Upper lobe of left lung (tissue), 4 donors: Measurements from ENCODE around the gene MTG2.

Experiments
- EP300 ChIP-seq, 4 donors: sonication (generic); formaldehyde crosslinking; IDR thresholded peaks; one replicate each; pipeline ENCODE4 v1.5.1; 2017; ENCODE audit warnings: antibody characterized with exemption in 4 of 4, control low read depth in 2 of 4
- POLR2A ChIP-seq, 4 donors: fragments of 450-650 bp; IDR thresholded peaks; one replicate each; pipeline ENCODE4 v1.5.1; 2016 to 2017; ENCODE audit warnings: antibody characterized with exemption in 4 of 4, mild to moderate bottlenecking in 2 of 4
- TF ChIP-seq, protein P1 (sequence below), 6 experiments: fragments of 450-650 bp in 4 of 6; fragments of 200-600 bp in 2 of 6; sonication (generic) in 2 of 6; IDR thresholded peaks; one replicate each; pipeline ENCODE4 v1.5.1; 2016 to 2019; ENCODE audit warnings: antibody characterized with exemption in 6 of 6

DNA sequence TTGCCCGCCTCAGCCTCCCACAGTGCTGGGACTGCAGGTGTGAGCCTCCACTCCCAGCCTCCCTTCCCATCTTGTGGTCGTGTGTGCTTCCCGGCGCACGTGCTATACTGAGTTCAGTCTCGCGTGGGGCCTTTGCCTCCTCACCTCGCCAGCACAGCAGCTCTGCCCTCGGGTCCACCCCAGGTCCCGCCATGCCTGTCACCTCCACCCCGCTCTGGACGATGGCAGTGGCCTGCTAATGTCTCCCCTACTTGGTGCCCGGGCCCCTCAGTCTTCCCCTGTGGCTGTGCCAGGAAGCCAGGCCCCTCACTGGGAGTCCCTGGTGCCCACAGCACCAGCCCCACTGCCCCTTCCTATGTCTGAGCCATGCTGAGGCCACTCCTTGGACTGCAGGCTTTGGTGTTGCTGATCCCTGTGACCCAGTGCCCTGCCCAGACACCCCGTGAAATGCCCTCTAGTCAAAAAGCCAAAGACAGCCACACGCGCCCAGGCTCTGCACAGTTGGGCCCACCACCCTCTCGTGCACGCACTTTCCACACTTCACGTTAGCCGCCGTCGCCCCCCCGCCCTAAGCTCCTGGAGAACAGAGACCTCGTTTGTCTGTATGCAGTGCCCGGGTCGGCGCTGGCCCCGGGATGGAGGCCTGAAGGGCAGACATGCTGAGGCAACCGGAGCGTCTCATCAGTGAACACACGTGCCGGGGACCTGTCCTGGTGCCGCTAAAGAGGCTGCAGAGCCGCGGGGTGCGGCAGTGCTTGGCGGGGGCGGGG, 23.0 kb downstream of the MTG2 start:
- TF ChIP-seq EP300 (IDR thresholded peaks at IDR 0.05) (no peak), POLR2A (IDR thresholded peaks at IDR 0.05) (no peak)
- TF ChIP-seq, protein P1, sequence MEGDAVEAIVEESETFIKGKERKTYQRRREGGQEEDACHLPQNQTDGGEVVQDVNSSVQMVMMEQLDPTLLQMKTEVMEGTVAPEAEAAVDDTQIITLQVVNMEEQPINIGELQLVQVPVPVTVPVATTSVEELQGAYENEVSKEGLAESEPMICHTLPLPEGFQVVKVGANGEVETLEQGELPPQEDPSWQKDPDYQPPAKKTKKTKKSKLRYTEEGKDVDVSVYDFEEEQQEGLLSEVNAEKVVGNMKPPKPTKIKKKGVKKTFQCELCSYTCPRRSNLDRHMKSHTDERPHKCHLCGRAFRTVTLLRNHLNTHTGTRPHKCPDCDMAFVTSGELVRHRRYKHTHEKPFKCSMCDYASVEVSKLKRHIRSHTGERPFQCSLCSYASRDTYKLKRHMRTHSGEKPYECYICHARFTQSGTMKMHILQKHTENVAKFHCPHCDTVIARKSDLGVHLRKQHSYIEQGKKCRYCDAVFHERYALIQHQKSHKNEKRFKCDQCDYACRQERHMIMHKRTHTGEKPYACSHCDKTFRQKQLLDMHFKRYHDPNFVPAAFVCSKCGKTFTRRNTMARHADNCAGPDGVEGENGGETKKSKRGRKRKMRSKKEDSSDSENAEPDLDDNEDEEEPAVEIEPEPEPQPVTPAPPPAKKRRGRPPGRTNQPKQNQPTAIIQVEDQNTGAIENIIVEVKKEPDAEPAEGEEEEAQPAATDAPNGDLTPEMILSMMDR (IDR thresholded peaks at IDR 0.05): no peak
